ENCODE measurements around the gene GNB1L.

Gene GNB1L

GRCh38 chr22:19898145-19898544, 43.5 kb upstream of the GNB1L start:
- Histone ChIP-seq H3K27ac (ENCODE audit: low read depth, low read length) (no peak overlapping the region), H3K27me3 (ENCODE audit: control insufficient read depth in 5 of 5, insufficient read depth in 4 of 5, low read length in 5 of 5) (no peaks in the 10 kb centered on the region), H3K4me3 (ENCODE audit: low read depth in 1 of 5, low read length in 5 of 5) (no peak overlapping the region), H3K9me3 (ENCODE audit: control insufficient read depth in 5 of 5, low read length in 5 of 5) (no peaks in the 10 kb centered on the region), H3K9ac (ENCODE audit: low read length in 5 of 5) (no peak overlapping the region), H3K36me3 (ENCODE audit: control insufficient read depth in 5 of 5, insufficient read depth in 5 of 5, low read length in 5 of 5) (peaks cover 0 to 71% (median 49%) of the 10 kb centered on the region in 5 donors), H3K4me1 (ENCODE audit: control insufficient read depth in 5 of 5, insufficient read depth in 5 of 5, low read length in 5 of 5) (no peaks in the 10 kb centered on the region)

GRCh38 chr22:19897726-19898125, 43.1 kb upstream of the GNB1L start:
- no peak overlapping the region for H3K4me3 ChIP-seq (ENCODE audit: low read depth in 1 of 5, low read length in 5 of 5)
- H3K9ac ChIP-seq (ENCODE audit: low read length in 5 of 5): no peak overlapping the region
- H3K4me1 ChIP-seq (ENCODE audit: control insufficient read depth in 5 of 5, insufficient read depth in 5 of 5, low read length in 5 of 5): no peaks in the 10 kb centered on the region
- no peak overlapping the region for H3K27ac ChIP-seq (ENCODE audit: low read depth, low read length)
- peaks cover 0 to 73% (median 49%) of the 10 kb centered on the region in 5 donors for H3K36me3 ChIP-seq (ENCODE audit: control insufficient read depth in 5 of 5, insufficient read depth in 5 of 5, low read length in 5 of 5)
- H3K9me3 ChIP-seq (ENCODE audit: control insufficient read depth in 5 of 5, low read length in 5 of 5): no peaks in the 10 kb centered on the region
- H3K27me3 ChIP-seq (ENCODE audit: control insufficient read depth in 5 of 5, insufficient read depth in 4 of 5, low read length in 5 of 5): no peaks in the 10 kb centered on the region

- Histone ChIP-seq H3K27ac (ENCODE audit: low read depth, low read length) (no peak overlapping the region), H3K4me3 (ENCODE audit: low read depth in 1 of 5, low read length in 5 of 5) (no peak overlapping the region), H3K9me3 (ENCODE audit: control insufficient read depth in 5 of 5, low read length in 5 of 5) (no peaks in the 10 kb centered on the region), H3K9ac (ENCODE audit: low read length in 5 of 5) (no peak overlapping the region), H3K27me3 (ENCODE audit: control insufficient read depth in 5 of 5, insufficient read depth in 4 of 5, low read length in 5 of 5) (no peaks in the 10 kb centered on the region), H3K4me1 (ENCODE audit: control insufficient read depth in 5 of 5, insufficient read depth in 5 of 5, low read length in 5 of 5) (peaks cover 0 to 8% (median 0%) of the 10 kb centered on the region in 5 donors), H3K36me3 (ENCODE audit: control insufficient read depth in 5 of 5, insufficient read depth in 5 of 5, low read length in 5 of 5) (peaks cover 0 to 82% (median 46%) of the 10 kb centered on the region in 5 donors)
These were observed 42.1 kb upstream of the GNB1L start for GRCh38 chr22:19896665-19897355.

- Histone ChIP-seq H3K4me3 (ENCODE audit: low read depth in 1 of 5, low read length in 5 of 5) (no peak overlapping the region), H3K27me3 (ENCODE audit: control insufficient read depth in 5 of 5, insufficient read depth in 4 of 5, low read length in 5 of 5) (no peaks in the 10 kb centered on the region), H3K27ac (ENCODE audit: low read depth, low read length) (no peak overlapping the region), H3K9ac (ENCODE audit: low read length in 5 of 5) (no peak overlapping the region), H3K4me1 (ENCODE audit: control insufficient read depth in 5 of 5, insufficient read depth in 5 of 5, low read length in 5 of 5) (peaks cover 0 to 17% (median 0%) of the 10 kb centered on the region in 5 donors), H3K36me3 (ENCODE audit: control insufficient read depth in 5 of 5, insufficient read depth in 5 of 5, low read length in 5 of 5) (peaks cover 0 to 80% (median 44%) of the 10 kb centered on the region in 5 donors), H3K9me3 (ENCODE audit: control insufficient read depth in 5 of 5, low read length in 5 of 5) (no peaks in the 10 kb centered on the region)
These were observed 40.6 kb upstream of the GNB1L start for GRCh38 chr22:19895160-19895849.

- Histone ChIP-seq H3K9ac (ENCODE audit: low read length in 5 of 5) (no peak overlapping the region), H3K4me3 (ENCODE audit: low read depth in 1 of 5, low read length in 5 of 5) (no peak overlapping the region), H3K9me3 (ENCODE audit: control insufficient read depth in 5 of 5, low read length in 5 of 5) (no peaks in the 10 kb centered on the region), H3K36me3 (ENCODE audit: control insufficient read depth in 5 of 5, insufficient read depth in 5 of 5, low read length in 5 of 5) (peaks cover 0 to 73% (median 38%) of the 10 kb centered on the region in 5 donors), H3K27ac (ENCODE audit: low read depth, low read length) (no peak overlapping the region), H3K27me3 (ENCODE audit: control insufficient read depth in 5 of 5, insufficient read depth in 4 of 5, low read length in 5 of 5) (no peaks in the 10 kb centered on the region), H3K4me1 (ENCODE audit: control insufficient read depth in 5 of 5, insufficient read depth in 5 of 5, low read length in 5 of 5) (peaks cover 0 to 17% (median 0%) of the 10 kb centered on the region in 5 donors)
These were observed 38.7 kb upstream of the GNB1L start for GRCh38 chr22:19893363-19893762.

- Histone ChIP-seq H3K27me3 (ENCODE audit: control insufficient read depth in 5 of 5, insufficient read depth in 4 of 5, low read length in 5 of 5) (no peaks in the 10 kb centered on the region), H3K4me3 (ENCODE audit: low read depth in 1 of 5, low read length in 5 of 5) (no peak overlapping the region), H3K9me3 (ENCODE audit: control insufficient read depth in 5 of 5, low read length in 5 of 5) (no peaks in the 10 kb centered on the region), H3K9ac (ENCODE audit: low read length in 5 of 5) (no peak overlapping the region), H3K27ac (ENCODE audit: low read depth, low read length) (no peak overlapping the region), H3K36me3 (ENCODE audit: control insufficient read depth in 5 of 5, insufficient read depth in 5 of 5, low read length in 5 of 5) (peaks cover 0 to 72% (median 35%) of the 10 kb centered on the region in 5 donors), H3K4me1 (ENCODE audit: control insufficient read depth in 5 of 5, insufficient read depth in 5 of 5, low read length in 5 of 5) (peaks cover 0 to 17% (median 0%) of the 10 kb centered on the region in 5 donors)
These were observed 38.3 kb upstream of the GNB1L start for GRCh38 chr22:19892925-19893324.

GRCh38 chr22:19892257-19892879, 37.7 kb upstream of the GNB1L start:
- peaks cover 0 to 66% (median 32%) of the 10 kb centered on the region in 5 donors for H3K36me3 ChIP-seq (ENCODE audit: control insufficient read depth in 5 of 5, insufficient read depth in 5 of 5, low read length in 5 of 5)
- H3K4me3 ChIP-seq (ENCODE audit: low read depth in 1 of 5, low read length in 5 of 5): no peak overlapping the region
- no peak overlapping the region for H3K9ac ChIP-seq (ENCODE audit: low read length in 5 of 5)
- no peak overlapping the region for H3K27ac ChIP-seq (ENCODE audit: low read depth, low read length)
- H3K27me3 ChIP-seq (ENCODE audit: control insufficient read depth in 5 of 5, insufficient read depth in 4 of 5, low read length in 5 of 5): no peaks in the 10 kb centered on the region
- H3K9me3 ChIP-seq (ENCODE audit: control insufficient read depth in 5 of 5, low read length in 5 of 5): no peaks in the 10 kb centered on the region
- H3K4me1 ChIP-seq (ENCODE audit: control insufficient read depth in 5 of 5, insufficient read depth in 5 of 5, low read length in 5 of 5): peaks cover 0 to 20% (median 0%) of the 10 kb centered on the region in 5 donors

- H3K4me1 ChIP-seq (ENCODE audit: control insufficient read depth in 5 of 5, insufficient read depth in 5 of 5, low read length in 5 of 5): peaks cover 0 to 27% (median 6%) of the 10 kb centered on the region in 5 donors
- peaks cover 0 to 58% (median 25%) of the 10 kb centered on the region in 5 donors for H3K36me3 ChIP-seq (ENCODE audit: control insufficient read depth in 5 of 5, insufficient read depth in 5 of 5, low read length in 5 of 5)
- H3K9ac ChIP-seq (ENCODE audit: low read length in 5 of 5): peak overlapping the region in 1 of 5 donors; percentile 46
- no peak overlapping the region for H3K27ac ChIP-seq (ENCODE audit: low read depth, low read length)
- peak overlapping the region in 1 of 5 donors; percentile 22 for H3K4me3 ChIP-seq (ENCODE audit: low read depth in 1 of 5, low read length in 5 of 5)
- H3K27me3 ChIP-seq (ENCODE audit: control insufficient read depth in 5 of 5, insufficient read depth in 4 of 5, low read length in 5 of 5): no peaks in the 10 kb centered on the region
- no peaks in the 10 kb centered on the region for H3K9me3 ChIP-seq (ENCODE audit: control insufficient read depth in 5 of 5, low read length in 5 of 5)
These were observed 36.9 kb upstream of the GNB1L start for GRCh38 chr22:19891317-19892256.

GRCh38 chr22:19890502-19891316, 36.0 kb upstream of the GNB1L start:
- peaks cover 0 to 52% (median 22%) of the 10 kb centered on the region in 5 donors for H3K36me3 ChIP-seq (ENCODE audit: control insufficient read depth in 5 of 5, insufficient read depth in 5 of 5, low read length in 5 of 5)
- no peak overlapping the region for H3K27ac ChIP-seq (ENCODE audit: low read depth, low read length)
- no peaks in the 10 kb centered on the region for H3K27me3 ChIP-seq (ENCODE audit: control insufficient read depth in 5 of 5, insufficient read depth in 4 of 5, low read length in 5 of 5)
- H3K4me1 ChIP-seq (ENCODE audit: control insufficient read depth in 5 of 5, insufficient read depth in 5 of 5, low read length in 5 of 5): peaks cover 2 to 36% (median 14%) of the 10 kb centered on the region in 5 donors
- no peak overlapping the region for H3K4me3 ChIP-seq (ENCODE audit: low read depth in 1 of 5, low read length in 5 of 5)
- H3K9me3 ChIP-seq (ENCODE audit: control insufficient read depth in 5 of 5, low read length in 5 of 5): no peaks in the 10 kb centered on the region
- no peak overlapping the region for H3K9ac ChIP-seq (ENCODE audit: low read length in 5 of 5)

All from subcutaneous abdominal adipose tissue (tissue), 5 donors.